ENCODE measurements around the gene ZFHX3. TPM values are rescaled to one million over a fixed set of nuclear protein-coding genes. Genes with fewer than 3 reads are reported as not detected.

ZFHX3 gene
- total and polyA plus RNA-seq, 11 donors = 3.8 to 21.6 (median 13.6) TPM

DNA sequence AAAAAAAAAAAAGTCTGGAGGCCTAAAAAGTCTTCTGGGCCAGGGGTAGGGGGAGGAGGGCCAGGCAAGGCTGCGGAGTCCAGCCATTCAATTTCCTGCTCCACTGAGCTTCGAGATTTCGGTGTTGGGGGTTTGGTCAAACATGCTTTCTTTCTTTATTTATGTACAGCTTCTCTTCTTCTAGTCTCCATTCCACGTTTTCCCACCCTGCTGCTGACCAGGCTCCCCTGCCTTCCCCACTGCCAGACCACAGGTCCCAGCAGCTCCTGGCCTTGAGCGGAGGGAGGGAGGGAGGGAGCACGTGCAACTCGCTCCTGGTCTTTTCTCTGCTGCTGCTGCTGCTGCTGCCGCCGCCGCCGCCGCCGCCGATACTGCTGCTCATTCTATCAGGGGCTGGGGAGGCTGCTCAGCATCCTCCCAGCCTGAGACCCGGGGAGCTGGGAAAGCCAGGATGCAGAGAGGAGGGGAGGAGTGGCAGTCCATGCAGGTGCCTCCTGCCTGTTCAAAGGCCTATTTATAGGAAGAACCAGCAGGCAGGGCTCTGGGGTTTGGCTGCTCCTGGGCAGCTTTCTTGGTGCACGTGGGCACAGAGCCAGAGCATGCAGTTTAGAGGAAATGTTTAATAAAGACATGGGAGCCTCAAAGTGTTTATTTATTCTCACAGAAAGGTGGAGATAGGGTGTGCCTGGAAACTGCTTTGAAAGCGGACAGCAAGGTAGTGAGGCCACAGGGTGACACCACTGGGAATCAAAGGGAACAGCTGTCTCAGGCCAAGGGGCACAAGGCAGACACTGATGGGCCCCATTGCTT, 23.4 kb upstream of the ZFHX3 start:
- Histone ChIP-seq H3K36me3 (no peaks in the 10 kb centered on the region), H3K9me3 (no peaks in the 10 kb centered on the region), H3K4me1 (peaks cover 3 to 52% (median 44%) of the 10 kb centered on the region in 12 donors), H3K4me3 (peak overlapping the region in 9 of 12 donors; percentile 7 to 50 (median 37)), H3K27me3 (peaks cover 0 to 6% (median 0%) of the 10 kb centered on the region in 9 donors), H3K27ac (peak overlapping the region in 10 of 12 donors; percentile 51 to 96 (median 84))
- 5 to 6% (median 6%) methylated on average over 17 of the region's 17 CpGs for WGBS, 4 donors
- DNase-seq (peak; percentile 51 to 71 (median 68)), ATAC-seq (peak; percentile 11 to 35 (median 28))
- TF ChIP-seq, protein P1, sequence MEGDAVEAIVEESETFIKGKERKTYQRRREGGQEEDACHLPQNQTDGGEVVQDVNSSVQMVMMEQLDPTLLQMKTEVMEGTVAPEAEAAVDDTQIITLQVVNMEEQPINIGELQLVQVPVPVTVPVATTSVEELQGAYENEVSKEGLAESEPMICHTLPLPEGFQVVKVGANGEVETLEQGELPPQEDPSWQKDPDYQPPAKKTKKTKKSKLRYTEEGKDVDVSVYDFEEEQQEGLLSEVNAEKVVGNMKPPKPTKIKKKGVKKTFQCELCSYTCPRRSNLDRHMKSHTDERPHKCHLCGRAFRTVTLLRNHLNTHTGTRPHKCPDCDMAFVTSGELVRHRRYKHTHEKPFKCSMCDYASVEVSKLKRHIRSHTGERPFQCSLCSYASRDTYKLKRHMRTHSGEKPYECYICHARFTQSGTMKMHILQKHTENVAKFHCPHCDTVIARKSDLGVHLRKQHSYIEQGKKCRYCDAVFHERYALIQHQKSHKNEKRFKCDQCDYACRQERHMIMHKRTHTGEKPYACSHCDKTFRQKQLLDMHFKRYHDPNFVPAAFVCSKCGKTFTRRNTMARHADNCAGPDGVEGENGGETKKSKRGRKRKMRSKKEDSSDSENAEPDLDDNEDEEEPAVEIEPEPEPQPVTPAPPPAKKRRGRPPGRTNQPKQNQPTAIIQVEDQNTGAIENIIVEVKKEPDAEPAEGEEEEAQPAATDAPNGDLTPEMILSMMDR (IDR thresholded peaks at IDR 0.05) = peak in 1 of 12 donors; percentile 6
- TF ChIP-seq POLR2A (IDR thresholded peaks at IDR 0.05) = no peak
- intact Hi-C loops (cut with DNase I) = loop anchor here in 3 of 10 donors (5.0 to 10.0 kb wide), 3 partner anchors 101 to 106 kb away; no protein-coding TSS in a partner anchor

DNA sequence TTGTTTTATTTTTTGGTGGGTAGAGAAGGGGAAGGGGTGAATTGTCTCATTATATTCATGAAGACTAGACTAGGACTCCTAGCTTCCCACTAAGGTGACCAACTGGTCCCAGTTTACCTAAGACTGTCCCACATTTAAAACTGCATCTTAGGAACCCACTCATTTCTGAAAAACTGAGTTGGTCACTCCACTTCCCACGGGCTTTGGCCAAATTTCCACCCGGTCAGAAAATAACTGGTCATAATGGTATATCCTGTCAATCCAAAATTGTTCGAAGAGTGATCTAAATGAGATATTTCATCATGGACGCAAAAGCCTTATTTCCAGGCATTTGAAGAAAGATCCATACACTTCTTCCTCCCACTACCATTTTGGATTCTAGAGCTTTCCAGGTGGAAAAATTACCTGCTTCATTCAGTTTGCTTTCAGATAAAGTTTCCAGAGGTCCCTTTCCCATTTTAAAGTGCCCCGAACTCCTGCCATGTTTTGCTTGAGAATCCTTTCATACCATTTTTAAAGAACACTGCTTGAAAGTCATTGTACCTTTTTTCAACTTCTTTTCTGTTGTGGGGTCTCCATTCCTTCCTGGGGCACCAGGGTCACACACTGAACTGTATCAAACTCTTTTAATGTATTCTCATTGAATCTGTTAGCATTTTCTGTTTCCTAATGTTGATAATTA, 21.8 kb upstream of the ZFHX3 start:
- peaks cover 3 to 65% (median 57%) of the 10 kb centered on the region in 12 donors for H3K4me1 ChIP-seq
- ATAC-seq (no peak), DNase-seq (no peak)
- H3K4me3 ChIP-seq = peak overlapping the region in 4 of 12 donors; percentile 31 to 50 (median 36)
- 86 to 88% (median 87%) methylated on average over 5 of the region's 5 CpGs for WGBS, 4 donors
- peak overlapping the region in 11 of 12 donors; percentile 78 to 96 (median 89) for H3K27ac ChIP-seq
- TF ChIP-seq POLR2A (IDR thresholded peaks at IDR 0.05) = no peak
- TF ChIP-seq, protein P1 (IDR thresholded peaks at IDR 0.05) = no peak
- H3K27me3 ChIP-seq = peaks cover 0 to 20% (median 3%) of the 10 kb centered on the region in 9 donors
- H3K36me3 ChIP-seq = no peaks in the 10 kb centered on the region
- intact Hi-C loops (cut with DNase I) = loop anchor here in 8 of 10 donors (5.0 to 10.0 kb wide), 5 partner anchors 103 to 237 kb away; no protein-coding TSS in a partner anchor
- H3K9me3 ChIP-seq = no peaks in the 10 kb centered on the region

- H3K9me3 ChIP-seq = no peaks in the 10 kb centered on the region
- peak; percentile 78 to 90 (median 82) for DNase-seq
- no peaks in the 10 kb centered on the region for H3K36me3 ChIP-seq
- peak overlapping the region; percentile 75 to 96 (median 89) for H3K27ac ChIP-seq
- peak overlapping the region in 3 of 12 donors; percentile 4 to 17 (median 6) for H3K4me3 ChIP-seq
- intact Hi-C loops (cut with DNase I) = loop anchor here in 5 of 10 donors (5.0 to 10.0 kb wide), 4 partner anchors 104 to 236 kb away; no protein-coding TSS in a partner anchor
- 25 to 50% (median 49%) methylated on average over 5 to 12 of the region's 12 CpGs for WGBS, 4 donors
- peaks cover 3 to 74% (median 60%) of the 10 kb centered on the region in 12 donors for H3K4me1 ChIP-seq
- peak; percentile 74 to 88 (median 82) for ATAC-seq
- TF ChIP-seq POLR2A (IDR thresholded peaks at IDR 0.05) = no peak
- TF ChIP-seq, protein P1 (IDR thresholded peaks at IDR 0.05) = no peak
- H3K27me3 ChIP-seq = peaks cover 0 to 30% (median 6%) of the 10 kb centered on the region in 9 donors
These were observed 20.8 kb upstream of the ZFHX3 start for GRCh38 chr16:73068541-73069401.

Measured in heart left ventricle (tissue), 16 donors.